WI38 (cell line): Measurements from ENCODE around the gene SHB.

Experiments
- H3K4me3 ChIP-seq: 2 replicates; pipeline ENCODE4 v1.5.1; 2011; ENCODE audit warnings: low read depth, mild to moderate bottlenecking, control low read depth, low read length
- CTCF ChIP-seq: IDR thresholded peaks from 2 replicates; pipeline ENCODE4 v1.5.1; 2012; ENCODE audit warnings: low read depth, mild to moderate bottlenecking, control low read depth, low read length

The SHB gene

GRCh38 chr9:38003946-38004808 lies 64.8 kb downstream of the SHB start:
- no peak for TF ChIP-seq CTCF
- H3K4me3 ChIP-seq, result no peak overlapping the region

- H3K4me3 ChIP-seq, result no peak overlapping the region
- TF ChIP-seq CTCF, result no peak
Measured at GRCh38 chr9:38003230-38003629, 65.8 kb downstream of the SHB start.

GRCh38 chr9:38001430-38001829 lies 67.6 kb downstream of the SHB start:
- H3K4me3 ChIP-seq, result no peak overlapping the region
- no peak for TF ChIP-seq CTCF

- H3K4me3 ChIP-seq, result no peak overlapping the region
- TF ChIP-seq CTCF, result no peak
Measured at GRCh38 chr9:38000735-38001134, 68.3 kb downstream of the SHB start.

GRCh38 chr9:38000332-38000731 lies 68.7 kb downstream of the SHB start:
- H3K4me3 ChIP-seq, result no peak overlapping the region
- TF ChIP-seq CTCF, result no peak

- TF ChIP-seq CTCF, result no peak
- no peak overlapping the region for H3K4me3 ChIP-seq
Measured at GRCh38 chr9:37999588-38000189, 69.3 kb downstream of the SHB start.

- H3K4me3 ChIP-seq, result no peak overlapping the region
- TF ChIP-seq CTCF, result no peak
Measured at GRCh38 chr9:37998881-37999587, 70.0 kb downstream of the SHB start.
